SKM-1 treated with dmso at 0.1 percent for 144 hours (cell line): Measurements from ENCODE around the gene ZBTB38.

Source experiments
- DNase-seq: peaks from one replicate; lab custom pipeline; 2025; ENCODE audit not compliant: unreplicated experiment; lab: John Stamatoyannopoulos, UW

Gene ZBTB38

DNA sequence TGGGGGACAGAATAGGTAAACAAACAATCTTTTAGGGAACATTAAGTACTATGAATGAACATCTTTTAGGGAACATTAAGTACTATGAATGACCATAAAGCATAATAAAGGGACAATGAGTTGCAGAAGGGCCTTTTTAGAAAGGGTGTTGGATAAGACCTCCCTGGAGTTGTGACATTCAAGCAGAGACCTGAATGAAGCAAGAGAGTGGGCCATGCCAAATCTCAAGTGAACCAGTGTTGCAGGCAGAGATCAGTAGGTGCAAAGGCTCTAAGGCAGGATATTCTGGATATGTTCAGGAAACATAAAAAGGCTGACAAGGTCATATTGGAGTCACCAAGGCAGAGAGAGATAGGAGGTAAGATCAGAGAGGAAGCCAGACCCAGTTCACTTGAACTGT is 29.4 kb upstream of the ZBTB38 start:
- DNase-seq, result no peak

DNA sequence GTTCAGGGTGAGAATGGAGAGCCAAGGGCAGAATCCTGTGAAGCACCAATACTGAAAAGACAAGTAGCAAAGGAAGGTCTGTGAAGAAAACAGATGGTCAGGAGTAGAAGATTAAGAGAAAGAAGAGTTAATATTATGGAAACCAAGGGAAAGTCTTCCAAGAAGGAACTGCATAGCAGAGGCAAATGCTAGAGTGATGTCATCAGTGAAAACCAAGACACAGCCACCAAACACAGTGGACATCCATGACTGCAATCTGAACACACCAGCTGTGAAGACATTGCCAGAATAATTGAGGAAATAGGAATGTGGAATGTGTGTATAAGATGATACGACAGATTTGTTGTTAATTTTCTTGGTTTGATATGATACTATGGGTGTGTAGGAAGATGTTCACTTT is 26.8 kb upstream of the ZBTB38 start:
- no peak for DNase-seq

DNA sequence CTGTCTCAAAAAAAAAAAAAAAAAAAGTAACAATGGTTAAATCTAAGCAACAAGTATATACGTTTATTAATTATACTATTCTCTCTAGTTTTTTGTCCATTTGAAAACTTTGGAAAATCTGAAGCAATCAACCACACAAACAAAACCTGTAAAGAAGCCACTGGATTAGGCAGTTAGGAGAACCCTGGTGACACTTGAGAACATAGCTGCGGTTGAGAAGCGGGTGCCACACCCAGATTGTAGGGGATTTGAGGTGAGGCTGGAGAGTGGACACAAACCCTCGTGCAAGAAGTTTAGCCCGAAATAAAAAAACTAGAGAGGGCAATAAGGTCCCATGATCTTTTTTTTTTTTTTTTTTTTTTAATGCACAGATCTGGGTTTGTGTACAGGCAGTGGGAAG is 25.9 kb upstream of the ZBTB38 start:
- no peak for DNase-seq

- DNase-seq, result no peak
Measured at GRCh38 chr3:141343077-141343476, 25.2 kb upstream of the ZBTB38 start.

DNA sequence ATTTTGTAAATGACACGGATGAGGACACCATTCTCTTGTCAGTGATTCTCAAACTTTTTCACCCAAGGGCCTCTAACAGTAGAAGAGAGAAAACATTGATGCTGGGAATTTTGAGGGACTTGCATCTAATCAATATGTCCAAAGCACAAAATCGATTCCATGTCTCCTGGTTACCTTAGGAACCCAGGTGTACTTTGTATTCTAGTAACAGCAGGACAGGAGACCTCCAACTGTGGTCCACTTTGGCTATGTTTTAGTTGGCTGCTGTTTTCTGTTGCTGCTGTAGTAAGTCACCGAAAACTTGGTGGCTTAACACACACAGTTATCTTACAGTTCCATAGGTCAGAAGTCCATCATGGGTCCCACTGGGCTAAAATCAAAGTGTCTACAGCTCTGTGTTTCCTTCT is 24.4 kb upstream of the ZBTB38 start:
- no peak for DNase-seq

- DNase-seq, result no peak
Measured at GRCh38 chr3:141345528-141345927, 22.8 kb upstream of the ZBTB38 start.

GRCh38 chr3:141346007-141346406 is 22.3 kb upstream of the ZBTB38 start:
- DNase-seq, result no peak

DNA sequence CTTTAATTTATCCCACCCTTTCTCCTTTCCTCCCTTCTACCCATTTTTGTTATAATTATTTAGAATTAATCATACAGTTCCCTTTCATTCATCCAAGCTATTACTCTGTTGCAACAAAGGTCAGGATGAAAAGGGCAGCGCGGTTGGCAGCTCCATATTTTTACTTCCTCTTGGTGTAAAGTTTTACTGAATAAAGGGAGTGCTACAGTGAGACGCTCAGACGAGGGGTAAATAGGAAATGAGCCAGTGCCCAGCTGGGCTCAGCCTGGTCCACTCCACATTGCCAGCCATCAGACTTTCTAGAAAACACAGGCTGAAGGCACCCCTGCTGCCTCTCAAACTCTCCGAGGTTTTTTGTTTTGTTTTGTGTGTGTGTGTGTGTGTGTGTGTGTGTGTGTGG is 21.9 kb upstream of the ZBTB38 start:
- no peak for DNase-seq

- no peak for DNase-seq
Measured at GRCh38 chr3:141346839-141347238, 21.5 kb upstream of the ZBTB38 start.

DNA sequence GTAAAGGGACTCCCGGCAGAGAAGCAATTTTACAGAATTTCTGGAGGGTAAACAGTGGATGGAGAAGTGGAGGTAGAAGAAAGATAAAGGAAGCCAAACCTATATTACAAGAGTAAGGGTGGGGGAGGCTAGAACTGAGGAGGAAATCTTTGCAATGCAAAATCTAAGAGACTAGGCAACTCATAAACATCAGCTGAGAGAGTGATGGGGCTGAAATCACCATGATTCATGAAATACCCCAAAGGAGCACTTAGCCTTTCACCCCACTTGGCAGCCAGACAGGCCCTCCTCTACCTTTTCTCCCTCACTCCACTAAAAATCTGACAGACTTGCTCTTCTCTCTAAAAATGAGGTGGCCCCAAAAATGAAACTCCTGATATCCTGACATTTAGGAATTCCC is 19.5 kb upstream of the ZBTB38 start:
- DNase-seq, result no peak

DNA sequence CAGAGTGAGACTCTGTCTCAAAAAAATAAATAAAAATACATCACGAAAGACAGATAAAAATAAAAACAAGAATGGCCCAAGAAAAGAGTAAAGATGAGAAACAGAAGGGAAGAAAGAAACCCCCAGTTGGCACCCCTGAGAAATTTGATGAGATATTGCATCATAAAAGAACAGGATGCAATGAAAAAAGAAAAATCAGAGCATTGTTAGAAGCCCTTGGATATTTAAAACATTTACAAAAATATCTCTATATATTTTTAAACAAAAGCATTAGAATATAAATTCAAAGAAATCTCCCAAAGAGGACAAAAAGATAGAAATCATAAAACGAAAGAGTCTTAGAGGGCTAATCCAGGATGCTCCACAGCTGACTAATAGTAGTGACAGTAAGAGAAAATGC is 18.6 kb upstream of the ZBTB38 start:
- DNase-seq, result no peak

DNA sequence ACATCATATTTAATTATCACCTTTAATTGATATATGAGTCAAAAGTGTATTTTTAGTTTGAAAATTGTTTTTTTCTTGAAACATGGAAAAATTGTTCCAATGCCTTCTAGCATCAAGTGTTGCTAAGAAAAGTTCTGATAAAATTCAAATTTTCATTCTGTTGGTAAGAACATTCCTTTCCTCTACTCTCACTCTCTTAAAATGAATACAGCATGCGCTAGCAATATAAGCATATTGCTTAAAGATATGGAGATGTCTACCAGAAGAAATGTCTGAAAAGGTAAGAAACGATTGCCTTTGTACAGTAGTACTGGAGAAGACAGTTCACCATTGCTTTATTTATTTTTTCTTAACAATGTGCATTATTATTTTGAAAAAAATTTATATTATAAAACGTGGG is 17.6 kb upstream of the ZBTB38 start:
- DNase-seq, result no peak

DNA sequence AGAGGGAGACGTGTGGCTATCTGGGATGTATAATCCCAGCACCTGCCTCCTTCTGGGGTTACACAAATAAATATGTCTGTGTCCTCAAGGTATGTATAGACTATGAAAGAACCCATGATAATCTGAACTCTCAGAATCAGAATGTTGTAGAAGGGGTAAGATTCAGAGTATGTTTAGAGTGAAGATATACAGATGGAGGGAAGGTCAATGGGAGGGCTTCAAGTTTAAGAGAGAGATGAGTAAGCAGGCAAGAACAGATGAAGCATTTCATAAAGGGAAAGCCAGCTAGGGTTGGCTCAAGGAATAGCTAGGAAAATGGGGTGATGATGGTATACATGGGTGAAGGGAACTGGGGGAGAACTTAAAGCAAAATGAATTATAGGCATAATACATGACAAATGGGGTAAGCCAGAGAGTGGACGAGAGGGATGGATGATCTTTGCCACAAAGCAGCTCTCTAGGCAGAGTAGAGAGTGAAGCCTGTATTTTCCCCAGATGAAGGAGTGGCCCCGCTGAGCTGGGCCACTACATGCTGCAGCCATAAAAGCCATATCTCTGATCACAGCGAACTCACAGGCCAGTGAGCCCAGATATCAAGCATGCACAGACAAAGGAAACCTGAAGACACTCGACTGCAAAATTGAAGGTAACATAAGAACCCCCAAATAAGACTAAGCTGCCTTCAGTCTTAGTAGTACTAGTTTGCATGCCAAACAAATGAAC is 15.9 kb upstream of the ZBTB38 start:
- DNase-seq, result no peak

- DNase-seq, result no peak
Measured at GRCh38 chr3:141353652-141354495, 14.4 kb upstream of the ZBTB38 start.

- DNase-seq, result no peak
Measured at GRCh38 chr3:141354517-141354916, 13.8 kb upstream of the ZBTB38 start.

- DNase-seq, result no peak
Measured at GRCh38 chr3:141355242-141355641, 13.1 kb upstream of the ZBTB38 start.

- DNase-seq, result no peak
Measured at GRCh38 chr3:141356046-141356445, 12.3 kb upstream of the ZBTB38 start.

GRCh38 chr3:141360888-141361598 is 7.3 kb upstream of the ZBTB38 start:
- DNase-seq, result peak; percentile 17

GRCh38 chr3:141362736-141363135 is 5.6 kb upstream of the ZBTB38 start:
- DNase-seq, result no peak

- DNase-seq, result no peak
Measured at GRCh38 chr3:141365201-141365600, 3.1 kb upstream of the ZBTB38 start.

GRCh38 chr3:141366285-141367037 is 1.8 kb upstream of the ZBTB38 start:
- no peak for DNase-seq
